COR-L47 (cell line): ENCODE data around the gene PCNA.

ENCODE experiments used
- DNase-seq: peaks from one replicate; lab custom pipeline; 2025; lab: John Stamatoyannopoulos, UW

Gene PCNA

DNA sequence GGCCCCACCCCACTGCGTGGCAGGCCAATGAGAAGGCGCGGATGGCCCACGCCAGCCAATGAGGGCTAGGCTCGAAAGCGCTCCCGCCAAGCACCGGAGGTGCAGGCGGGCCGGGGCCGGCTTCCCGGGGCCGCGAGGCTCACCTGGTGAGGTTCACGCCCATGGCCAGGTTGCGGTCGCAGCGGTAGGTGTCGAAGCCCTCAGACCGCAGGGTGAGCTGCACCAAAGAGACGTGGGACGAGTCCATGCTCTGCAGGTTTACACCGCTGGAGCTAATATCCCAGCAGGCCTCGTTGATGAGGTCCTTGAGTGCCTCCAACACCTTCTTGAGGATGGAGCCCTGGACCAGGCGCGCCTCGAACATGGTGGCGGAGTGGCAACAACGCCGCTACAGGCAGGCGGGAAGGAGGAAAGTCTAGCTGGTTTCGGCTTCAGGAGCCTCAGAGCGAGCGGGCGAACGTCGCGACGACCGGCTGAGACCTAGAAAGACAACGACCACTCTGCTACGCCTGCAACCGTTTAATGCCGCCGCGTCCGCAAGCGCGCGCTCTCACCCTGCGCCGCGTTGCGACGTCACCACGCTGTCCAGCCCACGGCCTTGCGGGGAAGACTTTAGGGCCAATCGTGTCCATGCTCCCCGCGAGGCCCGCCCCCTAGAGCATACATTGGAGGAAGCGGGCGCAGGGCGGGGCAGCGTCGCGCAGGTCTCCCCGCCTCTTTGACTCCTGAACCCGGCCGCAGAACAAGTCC is at the start of gene PCNA:
Gene PCNA (minus strand): TSS at position 524 of the 750 bp plus-strand sequence. CDS start 160 bp downstream, at position 364.
- DNase-seq = peak; percentile 98

DNA sequence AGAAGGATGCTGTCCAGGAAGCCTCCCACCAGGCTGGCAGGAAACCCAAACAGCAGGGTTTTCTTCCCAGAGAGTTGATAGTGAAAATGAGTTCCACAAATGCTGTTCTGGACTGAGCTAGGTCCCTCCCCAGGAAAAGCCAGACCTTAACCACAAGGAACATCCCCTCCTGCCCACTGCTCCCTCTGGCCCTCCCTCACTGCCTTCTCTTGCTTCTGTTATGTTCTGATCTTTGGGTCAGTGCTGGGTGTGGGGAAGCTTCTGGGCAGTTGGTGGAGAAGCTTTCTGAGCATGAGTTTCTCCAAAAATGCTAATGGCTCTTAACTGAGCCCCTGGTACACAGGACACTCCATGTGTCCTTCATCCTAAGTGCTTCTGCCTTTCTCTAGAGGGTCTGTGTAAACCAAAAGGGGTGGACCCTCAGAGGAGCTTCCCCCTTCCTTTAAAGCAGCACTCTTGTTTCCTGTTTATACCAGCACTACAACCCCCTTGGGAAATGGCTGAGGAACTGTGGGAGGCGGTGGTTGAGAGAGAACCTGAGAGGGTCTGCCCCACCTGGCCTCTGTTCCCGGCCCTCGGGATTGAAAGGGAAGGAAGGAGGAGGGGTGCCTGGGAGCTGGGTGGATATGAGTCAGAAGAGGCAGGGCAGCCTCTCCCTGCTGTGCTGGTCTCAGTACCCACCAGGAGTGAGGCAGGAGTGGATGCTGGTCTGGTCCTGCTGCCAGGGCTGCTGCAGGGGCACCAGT is 49.1 kb upstream of the PCNA start:
- peak; percentile 23 for DNase-seq

DNA sequence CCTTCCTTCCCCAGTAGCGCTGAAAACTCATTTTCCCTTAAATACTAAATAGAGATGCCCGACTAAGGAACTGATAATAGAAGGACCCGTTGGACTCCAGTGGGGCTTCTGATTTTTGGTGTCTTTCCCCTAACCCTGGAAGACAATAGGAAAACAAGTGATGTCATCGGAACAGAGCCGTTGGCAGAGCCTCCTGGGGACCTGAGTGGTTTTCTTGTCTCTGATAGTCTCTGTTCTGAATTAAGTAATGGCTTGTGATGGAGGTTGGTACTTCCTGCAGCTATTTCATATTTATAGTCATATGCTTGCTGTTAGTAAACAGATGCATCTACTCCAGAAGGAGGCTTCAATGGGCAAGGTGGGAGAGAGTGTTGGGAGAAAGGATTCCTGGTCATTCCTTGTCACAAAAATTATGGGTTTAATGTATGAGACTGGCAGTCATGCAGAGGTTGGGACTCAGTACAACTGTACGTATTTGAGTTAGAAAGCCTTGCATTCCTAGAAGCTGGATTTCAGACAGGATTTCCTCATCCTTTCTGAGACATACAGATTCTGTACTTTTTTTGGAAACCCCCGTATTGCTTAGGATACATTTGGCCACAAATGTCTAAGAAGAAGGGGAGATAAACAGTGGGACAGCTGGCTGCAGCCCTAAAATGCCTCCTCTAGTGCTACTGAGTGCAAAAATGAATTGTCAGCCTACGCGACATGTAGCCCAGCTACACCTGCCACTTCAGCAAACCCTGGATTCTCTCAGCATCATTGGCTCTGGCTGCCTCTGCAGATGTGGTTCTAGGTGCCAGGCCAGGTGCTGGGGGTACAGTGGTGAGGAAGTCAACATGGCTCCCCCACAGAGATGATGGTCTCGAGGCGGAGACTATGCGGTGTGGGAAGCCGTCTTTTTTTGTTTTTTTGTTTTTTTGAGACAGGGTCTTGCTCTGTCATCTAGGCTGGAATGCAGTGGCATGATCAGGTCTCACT is 45.2 kb upstream of the PCNA start:
- DNase-seq = no peak

DNA sequence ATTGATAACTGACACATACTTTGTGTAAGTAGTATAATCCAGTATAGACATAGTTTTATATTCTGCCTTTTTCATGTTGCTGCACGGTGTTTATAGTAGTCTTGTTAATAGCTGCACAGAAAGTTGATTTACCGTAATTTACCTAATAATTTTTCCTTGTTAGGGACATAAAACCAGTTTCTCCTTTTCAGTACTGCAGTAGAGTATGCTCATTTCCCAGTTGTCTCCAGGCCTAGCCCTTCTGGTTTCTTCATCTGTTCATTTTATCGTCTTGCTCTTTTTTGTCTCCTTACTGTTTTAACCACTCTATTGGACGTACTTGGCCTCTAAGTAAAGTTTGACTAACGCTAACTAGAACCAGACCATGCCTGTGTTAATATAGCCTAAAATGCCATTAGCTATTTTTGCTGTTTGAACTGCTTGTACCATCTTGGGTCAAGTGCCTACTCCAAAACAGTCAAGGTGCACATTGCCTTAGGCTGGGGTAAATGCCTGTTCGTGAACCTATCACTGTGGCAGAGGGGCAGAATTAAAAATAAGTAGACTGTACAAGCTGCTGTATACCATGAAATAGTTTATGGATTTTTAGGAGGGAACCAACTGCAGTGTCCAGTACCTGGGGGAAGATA is 41.9 kb upstream of the PCNA start:
- DNase-seq = no peak

DNA sequence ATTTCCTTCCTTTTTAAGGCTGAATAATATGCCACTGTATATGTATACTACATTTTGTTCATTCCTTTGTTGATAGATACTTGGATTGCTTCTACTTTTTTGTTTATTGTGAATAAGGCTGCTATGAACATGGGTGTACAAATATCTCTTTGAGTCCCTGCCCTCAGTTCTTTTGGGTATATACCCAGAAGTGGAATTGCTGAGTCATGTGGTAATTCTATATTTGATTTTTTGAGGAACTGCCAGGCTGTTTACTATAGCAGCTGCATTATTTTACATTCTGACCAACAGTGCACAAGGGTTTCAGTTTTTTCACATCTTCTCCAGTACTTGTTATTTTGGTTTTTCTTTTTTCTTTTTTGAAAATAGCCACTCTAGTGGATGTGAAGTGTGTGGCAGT is 41.1 kb upstream of the PCNA start:
- DNase-seq = no peak

DNA sequence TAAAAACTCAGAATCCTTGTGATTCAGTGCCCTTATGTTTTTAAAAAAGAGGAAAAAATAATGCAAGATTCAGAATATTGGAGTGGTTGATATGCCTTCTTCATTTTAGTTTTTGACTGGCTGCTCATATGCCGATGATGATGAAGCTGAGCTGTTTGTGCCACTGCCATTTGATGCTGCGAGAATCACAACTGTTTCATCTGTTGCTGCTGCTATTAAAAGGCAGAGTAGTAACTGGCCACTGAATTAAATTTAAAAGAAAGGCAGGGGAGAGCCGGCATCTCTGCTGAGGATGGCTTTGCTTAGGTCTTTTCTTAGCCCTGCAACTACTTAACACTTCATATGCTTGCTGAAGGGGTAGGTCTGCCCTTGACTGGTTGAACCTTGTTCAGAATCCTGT is 40.2 kb upstream of the PCNA start:
- DNase-seq = no peak

DNA sequence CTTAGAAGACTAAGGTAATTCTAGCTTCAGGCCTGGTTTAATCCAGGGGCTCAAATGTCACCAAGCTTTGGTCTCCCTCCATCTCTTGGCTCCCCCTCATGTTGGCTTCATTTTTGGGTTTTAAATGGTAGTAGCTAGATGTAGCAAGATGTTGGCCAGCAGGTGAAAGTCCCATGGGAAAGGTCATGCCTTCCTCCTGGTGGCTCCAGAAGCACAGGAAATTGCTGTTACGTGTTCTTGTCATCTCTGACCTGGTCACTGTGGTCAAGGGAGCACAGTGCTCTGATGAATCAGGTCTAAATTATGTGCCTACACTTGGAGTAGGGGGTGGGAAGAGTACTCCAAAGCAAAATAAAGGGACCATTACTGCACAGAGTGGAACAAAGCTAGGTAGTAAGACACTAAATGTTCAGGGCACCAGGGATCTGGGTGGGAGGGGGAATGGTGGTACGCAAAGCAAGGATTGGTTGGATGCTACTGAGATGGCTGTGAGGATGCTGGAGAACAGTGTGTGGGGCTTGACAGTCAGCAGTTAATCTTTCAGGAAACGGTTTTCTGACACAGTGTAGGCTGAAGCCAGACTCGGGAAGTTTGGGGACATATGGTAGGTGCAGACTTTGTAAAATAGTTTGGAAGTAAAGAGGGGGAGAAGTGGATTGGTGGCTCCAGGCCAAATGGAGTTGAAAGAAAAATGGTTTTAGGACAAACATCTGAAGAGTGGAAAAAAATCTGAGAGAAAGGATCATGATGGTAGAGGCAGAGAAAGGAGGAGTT is 37.1 kb upstream of the PCNA start:
- DNase-seq = no peak

DNA sequence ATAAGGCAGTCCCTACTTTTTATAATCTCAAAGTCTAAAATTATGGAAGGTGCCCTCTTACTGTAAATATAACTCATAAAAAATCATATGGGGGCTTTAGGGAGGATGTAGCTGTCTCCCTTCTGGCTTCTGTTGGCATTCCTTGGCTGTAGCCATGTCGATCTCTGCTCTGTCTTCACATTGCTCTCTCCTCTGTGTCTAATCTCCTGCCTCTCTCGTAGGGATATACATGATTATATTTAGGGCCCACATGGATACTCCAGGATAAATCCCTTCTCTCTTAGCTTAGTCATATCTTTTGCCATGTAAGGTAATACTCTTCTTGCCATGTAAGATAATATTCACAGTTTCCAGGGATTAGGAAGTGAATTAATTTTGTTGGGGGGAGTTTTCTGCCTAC is 35.6 kb upstream of the PCNA start:
- DNase-seq = no peak

DNA sequence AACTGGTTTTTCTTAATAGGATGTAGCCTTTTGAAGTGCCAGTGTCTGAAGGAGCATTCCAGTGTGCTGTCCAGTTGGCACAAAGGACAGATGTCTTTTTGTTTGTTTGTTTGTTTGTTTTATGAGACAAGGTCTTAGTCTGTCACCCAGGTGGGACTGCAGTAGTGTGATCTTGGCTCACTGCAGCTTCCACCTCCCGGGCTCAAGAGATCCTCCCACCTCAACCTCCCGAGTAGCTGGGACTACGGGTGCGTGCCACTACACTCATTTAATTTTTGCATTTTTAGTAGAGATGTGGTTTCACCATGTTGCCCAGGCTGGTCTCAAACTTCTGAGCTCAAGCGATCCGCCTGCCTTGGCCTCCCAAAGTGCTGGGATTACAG is 34.8 kb upstream of the PCNA start:
- no peak for DNase-seq

DNA sequence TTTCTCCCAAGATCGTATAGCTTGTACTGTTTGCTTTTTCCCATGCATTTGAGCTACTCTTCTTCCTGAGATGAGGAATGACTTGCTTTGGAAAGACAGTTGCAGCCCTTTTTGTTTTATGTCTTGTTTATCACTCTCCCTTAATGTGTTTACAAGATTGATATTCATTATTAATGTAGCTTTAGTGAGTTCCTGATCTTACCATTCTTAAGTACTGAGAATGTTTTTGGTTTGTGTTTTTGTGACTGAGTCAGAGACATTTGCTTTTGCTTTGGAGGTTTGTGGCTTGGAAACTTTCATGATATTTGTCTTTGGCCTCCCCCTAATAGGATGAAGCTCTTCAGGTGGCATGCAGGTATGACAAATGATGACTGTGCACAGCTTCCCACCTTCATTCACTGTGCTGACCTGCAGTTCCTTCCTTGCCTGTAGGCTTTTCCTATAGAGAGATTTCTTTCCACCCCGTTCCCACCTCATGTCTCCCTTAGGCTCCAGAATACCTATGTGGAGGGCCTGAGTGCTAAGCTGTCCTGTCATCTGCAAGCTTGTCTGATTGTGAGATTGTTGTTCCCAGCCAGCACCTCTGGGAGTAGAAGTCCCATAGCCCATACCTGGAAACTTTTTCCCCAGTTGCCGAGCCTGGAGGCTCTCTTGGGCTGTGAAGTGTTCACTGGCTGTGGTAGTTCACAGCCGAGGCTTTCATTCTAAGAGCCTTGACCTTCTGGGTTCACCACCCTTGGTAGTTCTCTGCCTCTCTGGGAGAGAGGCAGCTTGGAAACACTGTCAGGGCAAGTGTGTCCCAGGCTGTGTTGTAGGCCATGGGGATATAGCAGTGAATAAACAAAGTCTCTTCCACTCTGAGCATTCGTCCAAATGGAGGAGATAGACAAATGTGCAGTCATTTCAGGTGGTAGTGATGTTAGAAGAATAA is 34.1 kb upstream of the PCNA start:
- DNase-seq = no peak

DNA sequence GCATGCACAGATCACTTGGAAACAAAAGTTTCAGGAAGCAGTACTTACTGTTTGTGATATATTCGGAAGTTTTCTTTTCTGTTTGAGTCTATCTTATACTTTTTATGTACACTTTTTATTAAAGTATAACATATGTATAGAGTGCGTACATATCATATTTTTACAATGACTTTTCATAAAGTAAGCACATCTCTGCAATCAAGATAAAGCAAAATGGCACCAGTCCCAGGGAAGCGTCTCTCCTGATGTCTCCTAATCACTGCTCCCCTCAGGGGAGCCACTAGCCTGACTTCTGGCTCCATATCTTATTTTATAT is 33.4 kb upstream of the PCNA start:
- no peak for DNase-seq

DNA sequence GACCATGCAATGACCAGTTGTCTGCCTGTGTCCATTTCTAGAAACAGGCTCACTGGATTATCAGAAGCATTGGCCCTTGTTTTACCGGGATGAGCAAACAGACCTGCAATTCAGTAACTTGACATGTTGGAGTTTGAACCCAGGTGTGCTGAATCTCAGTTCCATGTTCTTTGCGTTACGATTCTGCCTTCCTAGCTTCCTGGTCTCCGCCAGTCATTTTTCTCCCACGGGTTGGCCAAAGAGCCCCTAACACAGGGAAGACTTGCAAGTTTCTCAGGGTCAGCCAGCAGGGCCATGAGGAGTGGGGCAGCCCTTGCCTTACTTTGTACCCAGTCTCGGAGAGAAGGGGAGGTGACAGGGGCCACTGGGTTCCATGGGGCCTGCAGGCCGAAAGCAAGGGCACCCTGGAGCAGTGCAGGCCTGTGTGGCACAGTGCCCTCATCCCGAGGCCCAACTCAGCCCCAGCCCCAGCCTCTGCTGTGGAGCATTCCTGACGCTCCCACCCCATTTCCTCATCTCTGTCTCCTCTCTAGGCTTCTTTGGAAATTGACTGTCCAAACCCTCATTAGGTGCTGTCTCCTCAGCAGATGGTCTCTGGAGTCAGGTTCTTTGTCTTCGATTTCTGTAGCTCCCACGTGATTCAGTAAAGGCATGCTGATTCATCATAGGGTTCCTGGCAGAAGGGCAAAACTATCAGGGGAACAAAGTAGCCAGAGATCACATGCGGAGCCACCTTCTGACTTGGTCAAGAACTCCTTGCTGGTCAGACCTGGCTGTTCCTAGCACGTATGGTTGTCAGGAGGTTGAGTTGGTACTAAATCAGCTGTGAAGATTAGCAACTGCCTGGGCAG is 30.7 kb upstream of the PCNA start:
- DNase-seq = no peak

DNA sequence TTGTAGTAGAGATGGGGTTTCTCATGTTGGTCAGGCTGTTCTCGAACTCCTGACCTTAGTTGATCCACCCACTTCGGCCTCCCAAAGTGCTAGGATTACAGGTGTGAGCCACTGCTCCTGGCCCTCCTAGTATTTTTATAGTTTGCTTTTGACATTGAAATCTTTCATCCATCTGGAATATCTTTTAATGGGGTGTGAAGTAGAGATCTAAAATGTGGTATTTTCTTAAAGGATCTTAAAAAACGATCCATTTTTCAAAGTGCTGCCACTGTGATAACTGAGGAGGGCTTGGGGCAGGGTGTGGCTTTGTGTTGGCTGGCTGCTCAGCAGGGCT is 30.1 kb upstream of the PCNA start:
- no peak for DNase-seq

DNA sequence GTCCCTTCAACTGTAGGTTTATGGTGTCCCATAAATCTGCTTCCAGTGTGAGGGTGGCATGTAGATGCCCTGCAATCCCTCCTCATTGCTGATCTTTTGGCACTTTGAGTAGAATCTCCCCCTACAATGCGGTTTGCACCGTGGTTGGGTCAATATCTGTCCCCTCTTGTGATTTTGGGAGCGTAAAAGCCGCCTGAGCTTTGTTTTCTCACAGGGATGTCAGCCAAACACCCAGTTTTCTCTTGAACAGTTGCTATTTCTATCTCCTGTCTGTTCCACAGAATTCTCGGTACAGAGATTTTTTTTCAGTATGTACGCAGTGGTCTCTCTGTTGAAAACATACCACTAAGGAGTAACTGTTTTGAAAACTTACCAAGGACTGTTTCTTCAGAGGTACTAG is 28.8 kb upstream of the PCNA start:
- DNase-seq = no peak

DNA sequence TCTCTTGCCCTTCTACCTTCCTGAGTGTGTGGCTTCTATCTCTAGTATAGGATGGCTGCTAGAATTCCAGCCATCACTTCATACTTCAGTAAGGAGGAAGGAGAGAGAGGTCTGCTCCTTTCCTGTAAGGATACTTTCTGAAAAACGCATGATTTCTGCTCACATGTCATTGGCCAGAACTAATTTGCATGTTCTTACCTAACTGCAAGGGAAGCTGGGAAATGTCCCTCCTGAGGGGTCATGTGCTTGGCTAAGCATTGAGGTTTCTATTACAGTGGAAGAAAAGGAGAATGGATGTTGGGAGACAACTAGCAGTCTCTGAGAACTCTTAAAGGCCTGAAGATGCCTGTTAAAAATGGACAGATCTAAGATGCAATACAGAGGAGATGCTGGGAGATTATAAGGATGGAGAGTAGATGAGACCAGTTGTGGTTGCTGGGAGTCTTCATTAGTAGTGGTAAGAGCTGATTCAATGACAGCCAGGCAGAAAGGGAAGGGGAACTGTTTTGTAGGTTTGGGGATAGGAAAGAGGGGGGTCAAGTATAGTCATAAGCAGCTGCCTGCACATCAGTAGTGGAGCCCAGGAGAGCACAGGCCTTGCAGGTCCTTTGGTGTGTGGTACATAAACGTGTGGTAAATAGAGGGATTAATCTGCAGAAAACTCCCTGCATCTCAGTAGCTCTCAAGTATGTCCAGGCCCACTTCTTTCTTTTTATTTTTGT is 27.3 kb upstream of the PCNA start:
- DNase-seq = no peak

DNA sequence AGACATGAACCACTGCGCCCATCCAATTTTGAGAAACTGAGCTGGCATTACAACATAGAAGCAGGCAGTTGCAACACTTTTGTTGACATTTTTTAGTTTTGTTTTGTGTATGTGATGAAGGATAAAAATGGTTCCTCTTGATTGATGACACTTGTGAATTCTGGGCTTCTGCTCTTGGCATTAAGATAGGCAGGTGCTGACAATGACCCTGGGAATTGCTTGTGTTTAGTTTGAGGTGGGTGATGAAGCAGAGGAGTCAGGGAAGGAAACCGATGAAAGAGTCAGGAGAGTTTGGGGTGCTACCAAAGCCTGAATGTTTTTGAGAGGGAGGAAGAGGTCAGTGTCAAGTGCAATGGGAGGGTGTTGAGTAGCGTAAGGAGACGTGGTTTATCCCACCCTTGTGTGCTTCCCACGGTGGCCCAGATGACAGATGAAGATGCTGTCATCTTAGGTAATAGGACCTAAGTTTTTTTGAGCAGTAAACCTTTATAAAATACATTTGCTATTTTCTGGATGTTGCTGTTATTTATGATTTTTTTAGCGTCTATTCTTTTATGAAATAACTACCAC is 26.4 kb upstream of the PCNA start:
- no peak for DNase-seq

DNA sequence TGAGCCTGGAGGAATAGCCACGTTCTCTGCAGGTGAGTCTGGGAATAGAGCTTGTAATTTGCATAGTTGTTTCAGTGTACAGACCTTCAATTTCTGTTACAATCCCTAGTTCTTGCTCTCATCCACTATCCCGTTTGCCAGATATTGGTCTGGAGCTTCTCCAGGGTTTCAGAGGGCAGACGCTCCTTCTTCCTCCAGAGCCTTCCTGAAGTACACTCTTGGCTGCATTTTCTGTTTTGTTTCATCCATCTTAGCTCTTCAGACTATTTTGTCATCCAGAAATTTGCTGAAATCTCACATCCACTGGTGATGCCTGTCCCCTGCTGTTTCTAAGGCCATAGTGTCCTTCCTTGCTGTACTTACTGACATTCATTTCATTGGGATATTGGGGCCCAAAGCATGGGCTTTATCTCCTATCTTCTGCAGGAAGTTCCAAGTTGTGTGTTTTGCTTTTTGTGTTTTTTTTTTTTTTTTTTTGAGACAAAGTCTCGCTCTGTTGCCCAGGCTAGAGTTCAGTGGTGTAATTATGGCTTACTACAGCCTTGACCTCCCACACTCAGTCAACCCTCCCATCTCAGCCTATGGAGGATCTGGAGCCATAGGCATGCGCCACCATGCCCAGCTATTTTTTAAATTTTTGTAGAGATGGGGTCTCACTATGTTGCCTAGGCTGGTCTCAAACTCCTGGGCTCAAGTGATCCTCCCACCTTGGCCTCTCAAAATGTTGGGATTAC is 25.8 kb upstream of the PCNA start:
- no peak for DNase-seq

DNA sequence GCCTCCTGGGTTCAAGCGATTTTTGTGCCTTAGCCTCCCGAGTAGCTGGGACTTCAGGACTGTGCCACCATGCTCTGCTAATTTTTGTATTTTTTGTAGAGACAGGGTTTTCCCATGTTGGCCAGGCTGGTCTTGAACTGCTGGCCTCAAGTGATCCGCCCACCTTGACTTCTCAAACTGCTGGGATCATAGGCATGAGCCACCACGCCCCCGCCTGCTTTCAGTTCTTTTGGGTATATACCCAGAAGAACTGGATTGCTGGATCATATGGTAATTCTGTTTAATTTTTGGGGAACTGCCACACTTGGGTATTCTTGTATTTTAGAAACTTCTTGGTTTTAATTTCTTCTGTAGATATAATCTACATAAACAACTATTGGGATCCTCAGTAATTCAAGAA is 24.1 kb upstream of the PCNA start:
- DNase-seq = no peak
